Measurements from ENCODE around the gene LMF1.

- TF ChIP-seq POLR2A (IDR thresholded peaks at IDR 0.05; ENCODE audit: low read depth, low read length) = no peak
- TF ChIP-seq POLR2AphosphoS5 (IDR thresholded peaks at IDR 0.05; ENCODE audit: low read depth, low read length) = no peak
- no peak for TF ChIP-seq TAF1 (IDR thresholded peaks at IDR 0.05; ENCODE audit: low read depth, low read length)
- no peak for TF ChIP-seq SPI1 (IDR thresholded peaks at IDR 0.05; ENCODE audit: low read depth, low read length)
Measured at GRCh38 chr16:868386-868755, 102.4 kb downstream of the LMF1 start.

Measured in GM12891 (cell line).